CD4-positive, alpha-beta T cell treated with Interferon alpha-2 for 1 hour (primary cell): Measurements from ENCODE around the gene BPGM.
"Not testable (repeated sequence)": the region's sequence is repeated elsewhere in the genome, so short reads cannot be mapped to it uniquely, and the experiment has no call there.

Experiments
- DNase-seq, 2 donors: peaks; one replicate each; pipeline ENCODE4 v3.0.0-alpha.2; 2020 to 2022

BPGM gene

DNA sequence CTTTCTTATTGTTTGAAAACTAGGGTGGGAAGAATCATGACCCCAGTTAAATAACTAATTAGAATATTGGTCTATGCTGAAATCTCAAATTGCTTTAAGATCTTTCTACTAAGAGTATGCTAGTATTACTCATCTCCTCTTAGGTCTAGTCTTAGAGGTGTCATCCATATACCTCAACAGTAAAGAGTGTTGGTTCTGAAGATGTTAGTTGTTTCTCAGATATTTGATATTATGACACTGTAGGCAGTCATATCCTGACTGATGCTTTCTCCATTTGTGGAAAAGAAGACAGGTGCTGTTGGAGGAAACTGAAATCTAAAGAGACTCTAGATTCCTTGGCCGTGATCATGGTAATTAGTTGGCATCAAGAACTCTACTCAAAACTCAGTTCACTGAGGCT is 21.2 kb downstream of the BPGM start:
- no peak for DNase-seq

GRCh38 chr7:134669388-134669787 is 22.7 kb downstream of the BPGM start:
- peak in 1 of 2 donors; percentile 46 for DNase-seq

- peak; percentile 79 to 84 for DNase-seq
These were observed 23.3 kb downstream of the BPGM start for GRCh38 chr7:134669845-134670373.

DNA sequence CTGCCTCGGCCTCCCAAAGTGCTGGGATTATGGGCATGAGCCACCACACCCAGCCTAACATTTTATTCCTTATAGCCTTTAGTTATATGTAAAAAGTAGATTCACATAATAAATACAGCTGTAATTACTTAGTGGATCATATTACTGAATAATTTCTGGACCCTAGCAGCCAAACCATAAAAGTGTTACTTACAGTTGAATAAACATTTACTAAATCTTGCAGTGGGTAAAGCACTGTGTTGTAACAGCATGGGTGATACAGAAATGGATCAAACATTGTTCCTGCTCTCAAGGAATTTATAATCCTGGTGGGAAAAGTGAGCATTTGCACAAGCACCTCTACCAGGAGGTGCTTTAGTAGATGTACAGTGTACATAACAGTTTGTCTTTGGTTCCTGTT is 25.0 kb downstream of the BPGM start:
- DNase-seq = no peak

DNA sequence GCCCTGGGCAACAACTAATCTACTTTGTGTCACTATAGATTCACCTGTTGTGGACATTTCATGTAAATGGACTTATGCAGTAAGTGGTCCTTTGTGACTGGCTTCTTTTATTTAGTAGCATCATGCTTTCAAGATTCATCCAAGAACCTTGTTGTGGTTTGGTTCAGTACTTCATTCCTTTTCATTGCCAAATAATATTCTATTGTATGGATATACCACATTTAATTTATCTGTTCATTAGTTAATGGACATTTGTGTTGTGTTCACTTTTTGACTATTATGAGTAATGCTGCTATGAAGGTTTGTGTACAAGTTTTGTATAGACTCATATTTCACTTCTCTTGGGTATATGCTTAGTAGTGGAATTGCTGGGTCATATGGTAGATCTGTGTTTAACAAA is 27.8 kb downstream of the BPGM start:
- no peak for DNase-seq

- DNase-seq = no peak
These were observed 30.1 kb downstream of the BPGM start for GRCh38 chr7:134676743-134677142.

GRCh38 chr7:134678115-134678514 is 31.5 kb downstream of the BPGM start:
- DNase-seq = no peak

DNA sequence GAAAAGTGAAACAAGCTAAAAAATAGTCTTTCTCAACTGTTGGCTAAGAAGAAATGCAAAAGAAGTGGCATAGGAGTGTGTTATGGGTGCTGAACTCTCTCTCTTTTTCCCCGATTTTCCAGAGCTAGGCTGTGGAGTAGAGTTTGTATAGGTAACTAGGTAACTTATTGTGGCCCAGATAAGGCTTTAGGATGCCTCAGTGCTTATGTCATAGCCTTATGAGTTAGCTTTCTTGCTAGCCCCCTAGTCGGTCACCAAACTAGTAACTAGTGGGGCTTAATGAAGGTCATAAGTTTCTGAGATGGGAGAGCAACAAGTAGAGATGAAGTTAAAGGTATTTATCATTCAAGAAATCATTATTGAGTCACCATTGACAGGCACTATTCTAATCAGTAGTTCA is 32.4 kb downstream of the BPGM start:
- no peak for DNase-seq

GRCh38 chr7:134684165-134684564 is 37.5 kb downstream of the BPGM start:
- no peak for DNase-seq

DNA sequence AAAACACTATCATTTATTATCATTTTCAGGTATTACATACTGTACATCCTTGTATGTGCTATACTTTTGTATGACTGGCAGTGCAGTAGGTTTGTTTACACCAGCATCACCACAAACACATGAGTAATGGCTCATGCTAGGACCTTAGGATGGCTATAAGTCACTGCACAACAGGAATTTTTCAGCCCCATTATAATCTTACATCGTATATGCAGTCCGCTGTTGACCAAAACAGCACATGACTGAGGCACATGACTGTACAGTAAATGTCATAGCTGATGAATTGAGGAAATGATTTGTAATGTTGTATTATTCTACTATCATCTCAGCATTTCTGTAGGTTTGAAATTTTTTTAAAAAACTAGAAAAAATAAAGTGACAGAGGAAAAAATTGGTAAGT is 38.6 kb downstream of the BPGM start:
- no peak for DNase-seq

- no peak for DNase-seq
These were observed 40.1 kb downstream of the BPGM start for GRCh38 chr7:134686786-134687185.

DNA sequence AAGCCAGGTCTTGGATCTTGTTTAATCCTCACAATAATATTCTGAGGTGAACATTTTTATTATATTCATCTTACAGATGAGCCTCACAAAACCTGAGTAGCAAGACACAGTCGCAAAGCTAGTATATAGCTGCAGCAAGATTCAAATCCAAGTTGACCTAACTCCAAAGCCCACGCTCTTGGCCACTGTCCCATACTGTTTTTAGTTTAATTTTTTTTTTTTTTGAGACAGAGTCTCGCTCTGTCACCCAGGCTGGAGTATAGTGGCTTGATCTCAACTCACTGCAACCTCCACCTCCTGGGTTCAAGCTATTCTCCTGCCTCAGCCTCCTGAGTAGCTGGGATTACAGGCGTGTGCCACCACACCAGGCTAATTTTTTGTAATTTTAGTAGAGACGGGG is 42.9 kb downstream of the BPGM start:
- not testable (repeated sequence) for DNase-seq

- no peak for DNase-seq
These were observed 43.4 kb downstream of the BPGM start for GRCh38 chr7:134690016-134690415.

- no peak for DNase-seq
These were observed 44.2 kb downstream of the BPGM start for GRCh38 chr7:134690614-134691504.

DNA sequence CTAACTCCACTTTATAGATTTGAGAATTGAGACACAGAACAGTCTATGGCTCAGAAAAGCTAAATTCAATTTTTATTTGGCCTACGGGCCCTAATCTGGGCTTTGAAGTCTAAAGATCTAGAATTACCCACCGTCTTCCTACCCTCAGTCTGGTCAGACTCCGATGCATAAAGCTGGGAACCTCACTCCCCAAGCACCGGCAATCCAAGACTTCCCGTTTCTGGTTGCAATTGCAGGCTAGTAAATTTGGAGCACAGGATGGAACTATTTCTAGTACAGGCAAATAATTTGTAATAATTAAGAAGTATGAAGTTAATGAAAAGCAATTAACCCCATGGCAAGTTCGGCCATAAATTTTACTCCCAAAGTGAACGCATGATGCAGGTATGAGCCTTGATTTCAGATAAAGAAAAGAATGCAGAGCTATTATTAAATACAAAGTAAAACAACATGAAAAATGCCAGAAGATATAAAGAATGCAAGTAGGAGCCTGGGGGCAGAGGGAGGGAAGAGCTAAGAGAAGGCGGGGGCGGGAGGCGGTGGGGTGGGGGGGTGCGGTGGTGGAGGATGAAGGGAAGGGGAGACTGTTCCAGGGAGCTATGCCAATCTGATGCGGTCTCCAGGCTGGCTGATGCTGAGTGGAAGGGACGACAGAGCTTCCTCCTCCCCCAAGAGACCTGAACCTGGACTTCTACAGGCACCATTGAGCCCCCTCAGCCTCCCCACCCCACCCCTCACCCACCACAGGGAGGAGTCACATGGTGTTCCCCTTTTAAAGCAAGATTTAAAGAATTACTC is 45.1 kb downstream of the BPGM start:
- no peak for DNase-seq

DNA sequence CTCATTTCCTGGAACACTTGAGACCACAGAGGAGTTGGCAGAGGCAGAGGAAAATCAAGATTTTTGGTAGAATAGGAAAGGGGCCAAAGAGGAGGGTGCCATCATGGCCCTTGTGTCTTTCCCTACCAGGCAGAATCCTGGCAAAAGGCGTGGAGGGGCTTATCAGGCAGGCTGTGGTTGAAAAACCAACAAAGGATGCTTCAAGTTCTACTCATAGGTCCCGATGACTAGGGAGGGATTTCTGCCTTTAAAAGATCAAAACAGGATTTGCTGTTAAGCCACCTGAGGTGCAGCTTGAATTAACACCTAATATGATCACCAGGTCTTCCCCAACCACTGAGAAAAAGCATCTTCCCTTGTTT is 45.7 kb downstream of the BPGM start:
- DNase-seq = no peak

DNA sequence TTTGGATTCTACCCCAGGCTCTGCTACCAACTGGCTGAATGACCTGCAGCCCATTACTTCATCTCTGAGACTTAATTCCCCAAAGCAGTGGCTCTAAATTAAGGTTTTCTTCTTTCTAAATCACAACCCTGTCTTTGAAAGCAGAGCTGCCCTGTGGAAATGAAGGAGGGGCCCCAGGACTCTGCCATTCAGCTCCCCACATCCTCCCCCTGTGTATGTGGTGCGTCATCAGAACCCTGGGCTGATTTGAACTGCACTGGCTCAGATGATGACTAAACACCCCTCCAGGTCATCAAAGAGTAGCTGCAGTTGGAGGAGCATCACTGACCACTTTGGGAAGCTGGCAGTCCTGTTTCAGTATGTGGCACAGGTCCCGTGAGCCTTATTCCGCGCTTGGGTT is 46.6 kb downstream of the BPGM start:
- DNase-seq = no peak

GRCh38 chr7:134694299-134694698 is 47.6 kb downstream of the BPGM start:
- no peak for DNase-seq

- no peak for DNase-seq
These were observed 48.1 kb downstream of the BPGM start for GRCh38 chr7:134694767-134695166.

GRCh38 chr7:134695321-134695860 is 48.7 kb downstream of the BPGM start:
- no peak for DNase-seq

DNA sequence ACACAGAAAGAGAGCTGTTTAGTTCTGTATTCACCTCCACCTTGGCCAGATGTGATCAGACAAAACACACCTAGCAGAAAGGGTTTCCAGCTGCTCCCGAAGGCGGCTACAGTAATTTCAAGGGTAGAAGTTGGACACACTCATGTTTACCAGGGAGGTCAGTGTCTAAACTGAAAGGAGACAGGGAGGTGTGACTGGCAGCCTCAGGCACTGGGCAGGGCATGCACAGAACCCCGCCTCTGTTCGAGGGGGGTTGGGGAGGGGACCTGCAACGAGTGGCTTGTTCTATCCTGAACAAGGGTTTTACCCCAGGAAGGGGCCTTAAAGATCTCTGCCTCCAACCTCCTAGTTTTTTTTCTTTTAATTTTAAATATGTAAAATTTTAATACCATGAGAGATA is 49.6 kb downstream of the BPGM start:
- DNase-seq = no peak

GRCh38 chr7:134697205-134697886 is 50.7 kb downstream of the BPGM start:
- no peak for DNase-seq

DNA sequence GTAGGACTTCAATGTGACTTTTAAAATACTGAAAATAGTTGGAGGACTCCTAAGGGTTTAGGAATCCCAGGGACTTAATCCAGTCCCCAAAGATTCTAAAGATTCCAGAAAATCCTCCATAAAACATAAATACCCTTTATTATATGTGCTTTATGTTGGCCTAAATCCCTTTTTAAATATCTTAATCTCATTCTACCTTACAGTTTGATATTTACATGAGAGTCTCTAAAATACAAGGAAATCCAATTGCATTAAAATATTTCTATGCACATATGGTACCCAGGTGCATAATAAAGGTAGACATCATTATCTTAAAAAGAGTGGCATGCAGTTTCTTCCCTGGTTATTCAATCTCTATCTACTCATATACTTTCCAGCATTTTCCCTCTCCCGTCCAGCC is 51.8 kb downstream of the BPGM start:
- DNase-seq = no peak
